Stimulated activated naive CD8-positive, alpha-beta T cell treated with anti-CD3 and anti-CD28 coated beads, Interleukin-15, Interleukin-2, amounts not matched to agents 100 ng/mL and 50 ng/mL, for 24 hours (primary cell): Measurements from ENCODE around the gene TTR.

ENCODE experiments used
- H3K27ac Mint-ChIP-seq: one replicate; pipeline ENCODE4 v1.8.0; 2021; ENCODE audit warnings: mild to moderate bottlenecking, mixed read lengths
- H3K27me3 Mint-ChIP-seq: one replicate; pipeline ENCODE4 v1.8.0; 2021; ENCODE audit warnings: mixed read lengths
- H3K36me3 Mint-ChIP-seq: one replicate; pipeline ENCODE4 v1.8.0; 2021; ENCODE audit warnings: low read depth, mixed read lengths
- H3K4me1 Mint-ChIP-seq: one replicate; pipeline ENCODE4 v1.8.0; 2021; ENCODE audit warnings: low read depth, mixed read lengths
- H3K4me3 Mint-ChIP-seq: one replicate; pipeline ENCODE4 v1.8.0; 2021; ENCODE audit warnings: mild to moderate bottlenecking, mixed read lengths
- H3K9me3 Mint-ChIP-seq: one replicate; pipeline ENCODE4 v1.8.0; 2021; ENCODE audit warnings: mixed read lengths

Gene TTR

DNA sequence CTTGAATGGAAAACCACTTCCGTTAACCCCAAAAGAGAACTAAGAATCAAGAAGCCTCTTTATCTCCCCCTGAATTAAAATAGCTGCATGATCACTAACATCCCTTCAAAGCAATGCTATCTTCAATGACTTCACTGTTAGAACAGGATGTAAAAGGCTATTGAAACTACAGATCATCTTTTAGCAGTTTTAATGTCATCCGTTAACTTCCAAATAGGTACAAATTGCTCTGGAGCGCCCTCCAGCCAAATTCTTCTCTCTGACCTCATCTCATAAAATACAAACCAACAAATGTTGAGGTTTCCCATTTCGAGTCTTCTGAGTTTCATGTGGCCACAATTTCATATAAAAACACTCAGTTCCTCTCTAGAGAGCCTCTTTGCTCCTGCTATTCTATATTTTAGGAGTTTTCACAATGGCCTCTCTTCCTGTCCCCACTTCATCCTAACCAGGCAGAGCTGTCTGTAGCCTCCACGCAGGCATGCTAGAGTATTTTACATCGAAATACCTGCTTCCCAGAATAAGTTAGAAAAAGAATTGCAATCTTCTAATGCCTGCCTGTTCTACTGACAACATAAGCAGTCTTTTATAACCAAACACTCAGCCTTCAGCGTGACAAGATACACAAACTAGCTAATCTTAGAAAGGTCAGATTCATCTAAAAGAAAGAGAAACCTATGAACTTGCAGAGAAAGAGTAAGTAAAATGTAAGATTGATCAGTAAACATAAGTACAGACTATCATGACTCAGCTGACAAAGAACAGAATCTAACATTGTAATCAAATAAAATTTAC lies 54.9 kb downstream of the TTR start:
- Mint-ChIP-seq H3K9me3 (no peaks in the 10 kb centered on the region), H3K4me1 (peaks cover 21% of the 10 kb centered on the region), H3K27me3 (peaks cover 20% of the 10 kb centered on the region), H3K36me3 (no peaks in the 10 kb centered on the region), H3K27ac (no peak overlapping the region), H3K4me3 (no peak overlapping the region)

DNA sequence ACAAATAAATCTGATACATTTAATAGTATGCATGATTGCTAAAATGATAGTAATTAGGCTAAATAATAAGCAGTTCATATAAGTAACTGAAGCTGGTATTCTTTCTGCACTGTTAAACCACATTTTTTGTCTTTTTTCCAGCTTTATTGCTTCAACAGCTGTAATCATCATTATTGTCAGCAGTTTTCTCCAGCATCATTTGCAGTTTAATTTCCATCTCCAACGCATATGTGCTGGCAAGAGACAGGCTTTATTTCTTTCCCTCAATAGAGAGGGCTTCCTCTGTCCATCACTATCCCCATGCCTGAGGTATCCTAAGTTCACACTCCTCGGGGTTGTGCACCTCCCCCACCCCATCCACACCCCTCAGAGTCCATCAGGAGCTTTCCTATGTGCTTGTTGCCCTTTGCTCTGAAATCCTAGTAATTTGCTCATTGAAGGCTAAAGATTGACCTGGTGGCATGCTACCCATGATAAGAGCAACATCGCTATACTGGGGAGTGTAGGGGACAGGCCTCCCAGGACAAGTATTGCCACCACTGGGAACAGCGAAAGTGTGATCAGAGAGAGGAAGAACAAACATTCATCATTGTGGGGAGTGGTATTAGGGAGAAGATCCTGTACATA lies 55.6 kb downstream of the TTR start:
- H3K36me3 Mint-ChIP-seq = no peaks in the 10 kb centered on the region
- H3K4me3 Mint-ChIP-seq = no peak overlapping the region
- peaks cover 24% of the 10 kb centered on the region for H3K27me3 Mint-ChIP-seq
- peaks cover 23% of the 10 kb centered on the region for H3K4me1 Mint-ChIP-seq
- H3K27ac Mint-ChIP-seq = no peak overlapping the region
- H3K9me3 Mint-ChIP-seq = no peaks in the 10 kb centered on the region
